WTC11 (cell line): ENCODE results near the gene TNFSF15.

ENCODE experiments used
- FOXK1 ChIP-seq: sonication (generic); formaldehyde crosslinking; IDR thresholded peaks from 2 replicates; pipeline ENCODE4 v1.8.0; 2022; ENCODE audit warnings: mild to moderate bottlenecking, moderate library complexity, missing genetic modification reagents
- KAT7 ChIP-seq: sonication (generic); formaldehyde crosslinking; IDR thresholded peaks from 2 replicates; pipeline ENCODE4 v1.8.1; 2023; ENCODE audit warnings: missing genetic modification reagents, mild to moderate bottlenecking, borderline replicate concordance
- NFATC4 ChIP-seq: fragments of 250-450 bp; sonication (Bioruptor Pico); IDR thresholded peaks from 2 replicates; pipeline ENCODE4 v1.9.0; 2021; ENCODE audit warnings: mild to moderate bottlenecking
- TF ChIP-seq, protein P1 (sequence below): fragments of 200-600 bp; IDR thresholded peaks from 2 replicates; pipeline ENCODE4 v1.8.0; 2022; ENCODE audit warnings: antibody characterized with exemption
- TF ChIP-seq, protein P2 (sequence below): sonication (generic); formaldehyde crosslinking; IDR thresholded peaks from 2 replicates; pipeline ENCODE4 v1.8.1; 2023; ENCODE audit warnings: mild to moderate bottlenecking, missing genetic modification reagents
- TF ChIP-seq, protein P3 (sequence below): sonication (generic); formaldehyde crosslinking; IDR thresholded peaks from 2 replicates; pipeline ENCODE4 v1.8.1; 2022; ENCODE audit warnings: low read depth, missing genetic modification reagents, borderline replicate concordance

DNA sequence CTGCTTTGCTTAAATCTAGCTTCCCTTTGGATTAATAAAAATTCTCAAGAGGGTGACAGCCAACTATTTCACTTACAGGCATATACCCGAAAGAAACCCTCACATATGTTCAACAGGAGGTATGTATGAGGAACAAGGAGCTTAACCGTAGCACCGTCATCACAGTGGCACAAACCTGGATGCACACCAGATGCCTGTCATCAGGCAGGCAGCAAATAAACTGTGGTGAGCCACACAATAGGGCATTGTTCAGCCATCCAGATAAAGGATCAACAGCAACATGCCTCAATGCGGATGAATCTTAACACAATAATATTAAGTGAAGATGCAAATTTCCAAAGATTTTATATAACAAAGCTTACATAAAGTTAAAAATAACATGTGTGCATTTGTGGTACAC is 5.5 kb upstream of the TNFSF15 start:
- TF ChIP-seq, protein P1, sequence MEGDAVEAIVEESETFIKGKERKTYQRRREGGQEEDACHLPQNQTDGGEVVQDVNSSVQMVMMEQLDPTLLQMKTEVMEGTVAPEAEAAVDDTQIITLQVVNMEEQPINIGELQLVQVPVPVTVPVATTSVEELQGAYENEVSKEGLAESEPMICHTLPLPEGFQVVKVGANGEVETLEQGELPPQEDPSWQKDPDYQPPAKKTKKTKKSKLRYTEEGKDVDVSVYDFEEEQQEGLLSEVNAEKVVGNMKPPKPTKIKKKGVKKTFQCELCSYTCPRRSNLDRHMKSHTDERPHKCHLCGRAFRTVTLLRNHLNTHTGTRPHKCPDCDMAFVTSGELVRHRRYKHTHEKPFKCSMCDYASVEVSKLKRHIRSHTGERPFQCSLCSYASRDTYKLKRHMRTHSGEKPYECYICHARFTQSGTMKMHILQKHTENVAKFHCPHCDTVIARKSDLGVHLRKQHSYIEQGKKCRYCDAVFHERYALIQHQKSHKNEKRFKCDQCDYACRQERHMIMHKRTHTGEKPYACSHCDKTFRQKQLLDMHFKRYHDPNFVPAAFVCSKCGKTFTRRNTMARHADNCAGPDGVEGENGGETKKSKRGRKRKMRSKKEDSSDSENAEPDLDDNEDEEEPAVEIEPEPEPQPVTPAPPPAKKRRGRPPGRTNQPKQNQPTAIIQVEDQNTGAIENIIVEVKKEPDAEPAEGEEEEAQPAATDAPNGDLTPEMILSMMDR, result no peak
- no peak for TF ChIP-seq NFATC4 (CRISPR knock-in tag)
- no peak for TF ChIP-seq KAT7 (CRISPR knock-in tag)
- TF ChIP-seq, protein P2, sequence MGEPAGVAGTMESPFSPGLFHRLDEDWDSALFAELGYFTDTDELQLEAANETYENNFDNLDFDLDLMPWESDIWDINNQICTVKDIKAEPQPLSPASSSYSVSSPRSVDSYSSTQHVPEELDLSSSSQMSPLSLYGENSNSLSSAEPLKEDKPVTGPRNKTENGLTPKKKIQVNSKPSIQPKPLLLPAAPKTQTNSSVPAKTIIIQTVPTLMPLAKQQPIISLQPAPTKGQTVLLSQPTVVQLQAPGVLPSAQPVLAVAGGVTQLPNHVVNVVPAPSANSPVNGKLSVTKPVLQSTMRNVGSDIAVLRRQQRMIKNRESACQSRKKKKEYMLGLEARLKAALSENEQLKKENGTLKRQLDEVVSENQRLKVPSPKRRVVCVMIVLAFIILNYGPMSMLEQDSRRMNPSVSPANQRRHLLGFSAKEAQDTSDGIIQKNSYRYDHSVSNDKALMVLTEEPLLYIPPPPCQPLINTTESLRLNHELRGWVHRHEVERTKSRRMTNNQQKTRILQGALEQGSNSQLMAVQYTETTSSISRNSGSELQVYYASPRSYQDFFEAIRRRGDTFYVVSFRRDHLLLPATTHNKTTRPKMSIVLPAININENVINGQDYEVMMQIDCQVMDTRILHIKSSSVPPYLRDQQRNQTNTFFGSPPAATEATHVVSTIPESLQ (CRISPR knock-in tag), result no peak
- no peak for TF ChIP-seq FOXK1 (CRISPR knock-in tag)
- TF ChIP-seq, protein P3, sequence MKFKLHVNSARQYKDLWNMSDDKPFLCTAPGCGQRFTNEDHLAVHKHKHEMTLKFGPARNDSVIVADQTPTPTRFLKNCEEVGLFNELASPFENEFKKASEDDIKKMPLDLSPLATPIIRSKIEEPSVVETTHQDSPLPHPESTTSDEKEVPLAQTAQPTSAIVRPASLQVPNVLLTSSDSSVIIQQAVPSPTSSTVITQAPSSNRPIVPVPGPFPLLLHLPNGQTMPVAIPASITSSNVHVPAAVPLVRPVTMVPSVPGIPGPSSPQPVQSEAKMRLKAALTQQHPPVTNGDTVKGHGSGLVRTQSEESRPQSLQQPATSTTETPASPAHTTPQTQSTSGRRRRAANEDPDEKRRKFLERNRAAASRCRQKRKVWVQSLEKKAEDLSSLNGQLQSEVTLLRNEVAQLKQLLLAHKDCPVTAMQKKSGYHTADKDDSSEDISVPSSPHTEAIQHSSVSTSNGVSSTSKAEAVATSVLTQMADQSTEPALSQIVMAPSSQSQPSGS (CRISPR knock-in tag), result no peak
